HPDE6-E6E7 (cell line): ENCODE results near the gene RAB20.
"Not testable (repeated sequence)": the region's sequence is repeated elsewhere in the genome, so short reads cannot be mapped to it uniquely, and the experiment has no call there.

Experiments
- DNase-seq: peaks from one replicate; pipeline ENCODE4 v3.0.0; 2011; ENCODE audit warnings: missing footprints; ENCODE audit errors: extremely low spot score

Gene RAB20

DNA sequence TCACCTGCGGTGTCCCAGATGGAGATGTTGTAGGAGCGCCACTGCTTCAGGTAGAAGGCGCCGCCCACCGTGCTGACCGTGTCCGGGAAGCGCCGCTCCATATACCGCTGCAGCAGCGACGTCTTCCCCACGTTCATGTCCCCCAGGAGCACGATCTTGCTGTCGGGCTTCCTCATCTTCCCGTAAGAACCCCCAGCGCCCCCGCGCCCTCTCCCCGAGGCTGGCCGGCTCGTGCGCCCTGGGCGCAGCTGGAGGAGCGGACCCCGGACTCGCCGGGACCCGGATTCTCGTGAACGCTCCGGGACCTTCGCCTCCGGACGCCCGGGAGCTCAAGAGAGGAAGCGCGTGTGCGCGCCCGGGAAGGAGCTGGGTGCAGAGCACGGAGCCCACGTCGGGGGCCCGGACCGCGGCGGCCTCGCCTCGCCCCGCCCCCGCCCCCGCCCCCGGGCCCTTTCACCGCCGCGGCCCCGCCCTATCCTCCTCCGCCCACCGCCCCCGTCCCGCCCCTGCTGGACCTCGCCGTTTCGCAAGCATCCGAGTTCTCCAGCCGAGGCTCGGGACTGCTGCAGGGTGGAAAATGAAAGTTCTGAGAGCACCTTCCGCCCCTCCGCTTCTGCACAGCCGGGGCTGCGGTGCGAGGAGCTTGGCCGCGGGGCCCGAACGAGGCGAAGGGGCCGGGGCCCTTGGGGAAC, at the start of gene RAB20:
Gene RAB20 (minus strand): TSS at position 379 of the 692 bp plus-strand sequence. CDS start 203 bp downstream, at position 176.
- DNase-seq: peak; percentile 85

- no peak for DNase-seq
Observed at GRCh38 chr13:110610955-110611595, 49.6 kb upstream of the RAB20 start.

- DNase-seq: no peak
Observed at GRCh38 chr13:110607675-110608224, 46.2 kb upstream of the RAB20 start.

GRCh38 chr13:110606281-110606680, 44.8 kb upstream of the RAB20 start:
- not testable (repeated sequence) for DNase-seq

- DNase-seq: no peak
Observed at GRCh38 chr13:110605132-110605531, 43.6 kb upstream of the RAB20 start.

- no peak for DNase-seq
Observed at GRCh38 chr13:110600980-110601379, 39.5 kb upstream of the RAB20 start.

DNA sequence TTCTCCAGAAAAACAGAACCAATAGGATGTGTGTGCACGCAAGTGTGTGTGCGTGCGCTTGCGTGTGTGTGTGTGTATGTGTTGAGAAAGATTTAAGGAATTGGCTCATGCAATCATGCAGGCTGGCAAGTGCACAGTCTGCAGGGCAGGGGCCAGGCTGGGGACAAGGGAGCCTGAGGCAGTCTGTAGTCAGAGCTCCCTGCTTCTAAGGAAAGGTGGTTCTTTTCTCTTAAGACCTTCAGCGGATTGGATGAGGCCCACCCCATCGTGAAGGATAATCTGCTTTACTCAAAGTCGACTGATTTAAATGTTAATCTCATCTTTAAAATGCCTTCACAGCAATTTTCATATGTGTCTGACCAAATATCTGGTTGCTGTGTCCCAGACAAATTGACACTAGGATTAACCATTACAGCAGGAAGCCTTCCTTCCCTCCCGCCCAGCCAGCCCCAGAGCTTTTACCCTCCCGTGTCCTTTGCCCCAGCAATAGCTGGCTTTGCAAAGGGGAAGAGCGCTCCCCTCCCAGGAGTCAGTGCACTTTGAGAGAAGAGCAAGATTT, 38.8 kb upstream of the RAB20 start:
- DNase-seq: no peak

DNA sequence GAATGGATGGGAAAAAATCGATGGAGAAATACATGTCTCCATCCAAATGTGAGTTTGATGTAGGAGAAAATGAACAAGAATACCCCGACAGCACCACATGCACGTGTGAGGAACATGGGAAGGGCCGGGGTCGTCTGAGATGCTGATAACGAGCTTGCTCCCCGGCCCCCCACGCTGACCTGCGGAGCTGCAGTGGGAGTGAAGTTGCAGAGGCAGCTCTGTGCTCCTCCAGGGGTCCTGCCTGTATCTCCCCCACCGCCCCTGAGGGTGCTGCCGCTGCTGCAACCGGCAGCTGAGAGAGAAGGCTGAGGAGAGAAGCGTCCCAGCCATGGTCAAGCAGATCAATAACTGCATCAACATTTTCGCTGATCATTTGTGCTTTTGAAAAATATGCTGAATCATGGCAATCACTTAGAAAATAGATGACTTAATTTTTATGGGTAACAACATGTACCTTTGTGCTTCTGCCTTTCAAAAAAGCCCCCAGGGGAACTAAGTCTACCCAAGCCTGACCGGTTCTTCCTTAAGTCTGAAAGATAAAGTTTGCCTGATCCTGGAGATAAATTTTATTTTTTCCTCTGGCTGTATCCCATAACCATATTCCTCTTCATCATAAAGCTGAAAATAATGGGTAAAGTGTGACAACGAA, 35.6 kb upstream of the RAB20 start:
- no peak for DNase-seq

DNA sequence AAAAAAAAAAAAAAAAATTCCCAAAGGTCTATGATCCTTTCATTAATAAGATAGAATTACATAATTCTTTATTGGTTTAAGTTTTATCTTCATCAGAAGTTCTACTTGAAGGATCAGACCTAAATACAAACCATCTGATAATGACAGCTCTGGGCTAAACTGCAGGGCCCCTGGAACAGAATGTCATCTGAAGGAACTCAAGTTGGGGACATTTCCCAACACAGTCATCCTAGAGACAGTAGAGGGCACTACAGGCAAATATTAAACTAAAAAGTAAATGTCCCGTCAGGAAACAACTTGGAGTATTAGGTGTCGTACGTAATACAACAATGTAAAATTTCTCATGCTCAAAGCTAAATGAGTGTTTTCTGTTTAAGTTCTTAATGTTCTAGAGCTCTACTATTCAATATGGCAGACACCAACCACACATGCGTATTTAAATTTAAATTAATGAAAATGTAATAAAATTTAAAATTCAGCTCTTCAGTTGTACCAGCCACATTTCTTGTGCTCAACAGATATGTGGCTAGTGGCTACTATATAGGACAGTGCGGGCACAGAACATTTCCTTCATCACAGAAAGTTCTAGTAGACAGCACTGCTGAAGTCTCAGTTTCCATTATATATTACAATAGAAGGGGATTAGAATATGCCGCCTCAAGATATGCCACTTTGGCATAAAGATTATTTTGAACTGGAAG, 32.1 kb upstream of the RAB20 start:
- DNase-seq: no peak

GRCh38 chr13:110592665-110593064, 31.1 kb upstream of the RAB20 start:
- DNase-seq: no peak

DNA sequence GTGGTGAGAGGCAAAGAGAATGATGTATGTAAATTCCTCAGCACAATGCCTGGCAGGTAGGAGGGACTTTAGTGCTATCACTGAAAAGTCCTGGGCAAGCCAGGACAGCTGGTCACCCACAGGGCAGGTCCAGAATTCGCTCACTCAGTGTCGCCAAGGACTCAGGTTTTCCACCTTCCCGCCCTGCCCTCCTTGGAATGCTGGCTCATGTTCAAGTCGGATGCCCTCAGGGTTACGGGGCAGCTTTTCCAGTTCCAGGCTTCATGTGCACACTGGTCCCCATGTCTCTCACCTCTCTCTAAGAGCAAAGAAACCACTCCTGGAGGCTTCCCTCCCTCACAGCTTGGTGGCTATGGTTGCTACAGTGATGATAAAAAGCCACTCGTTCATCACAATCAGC, 29.1 kb upstream of the RAB20 start:
- DNase-seq: no peak

DNA sequence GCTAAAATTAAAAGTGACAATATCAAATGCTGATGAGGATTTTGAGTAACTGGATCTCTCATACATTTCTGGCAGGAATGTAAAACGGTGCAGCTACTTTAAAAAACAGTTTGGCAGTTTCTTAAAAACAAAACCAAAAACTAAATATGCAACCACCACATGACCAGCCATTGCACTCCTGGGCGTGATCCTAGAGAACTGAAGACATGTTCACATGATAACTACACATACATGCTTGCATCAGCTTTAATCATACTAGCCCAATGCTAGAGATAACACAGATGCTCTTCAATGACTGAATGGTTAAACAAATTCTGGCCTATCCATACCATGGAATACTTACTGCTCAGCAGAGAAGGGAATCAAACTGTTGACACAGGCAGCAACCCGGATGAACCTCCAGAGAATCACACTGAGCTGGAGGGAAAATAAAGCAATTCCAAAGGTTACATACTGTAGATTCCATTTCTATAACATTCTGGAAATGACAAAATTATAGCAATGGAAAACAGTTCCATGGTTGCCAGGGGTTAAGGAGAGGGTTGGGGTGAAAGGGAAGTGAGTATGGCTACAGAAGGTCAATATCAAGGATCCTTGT, 28.4 kb upstream of the RAB20 start:
- DNase-seq: no peak

- no peak for DNase-seq
Observed at GRCh38 chr13:110583178-110583865, 21.8 kb upstream of the RAB20 start.

GRCh38 chr13:110582421-110582954, 21.0 kb upstream of the RAB20 start:
- DNase-seq: no peak

GRCh38 chr13:110581506-110582185, 20.1 kb upstream of the RAB20 start:
- DNase-seq: no peak

DNA sequence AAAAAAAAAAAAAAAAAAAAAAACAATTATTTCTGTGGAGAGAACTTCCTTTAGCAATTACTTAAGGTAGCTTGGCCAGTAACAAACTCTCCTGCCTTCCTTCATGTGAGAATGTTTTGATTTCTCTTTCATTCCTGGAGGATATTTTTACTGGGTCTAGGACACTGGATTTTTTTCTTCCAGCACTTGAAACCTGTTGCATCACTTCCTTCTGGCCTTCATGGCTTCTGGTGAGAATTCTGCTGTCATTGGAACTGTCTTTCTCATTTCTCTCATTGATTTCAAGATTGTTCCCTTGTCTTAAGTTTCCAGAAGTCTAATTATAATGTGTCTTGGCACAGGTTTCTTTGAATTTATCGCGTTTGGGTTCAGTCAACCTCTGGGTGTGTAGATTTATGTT, 19.3 kb upstream of the RAB20 start:
- DNase-seq: no peak

GRCh38 chr13:110578363-110578762, 16.8 kb upstream of the RAB20 start:
- no peak for DNase-seq

- DNase-seq: no peak
Observed at GRCh38 chr13:110576736-110577476, 15.4 kb upstream of the RAB20 start.

- no peak for DNase-seq
Observed at GRCh38 chr13:110576070-110576394, 14.5 kb upstream of the RAB20 start.
